ENCODE results near the gene ROR2. TPM values are rescaled to one million over a fixed set of nuclear protein-coding genes. Genes with fewer than 3 reads are reported as not detected.

Gene ROR2
- total and polyA plus RNA-seq, 2 donors, result 4.5 to 7.1 TPM

- Histone ChIP-seq H3K9me3 (ENCODE audit: control insufficient read depth in 2 of 2, insufficient read depth in 1 of 2, low read length in 1 of 2) (no peaks in the 10 kb centered on the region), H3K4me1 (ENCODE audit: control insufficient read depth in 2 of 2, insufficient read depth in 2 of 2, low read length in 2 of 2) (no peaks in the 10 kb centered on the region), H3K36me3 (ENCODE audit: control insufficient read depth in 2 of 2, insufficient read depth in 2 of 2, low read length in 1 of 2) (no peaks in the 10 kb centered on the region), H3K27ac (ENCODE audit: low read depth in 1 of 2, low read length in 1 of 2) (no peak overlapping the region), H3K4me3 (ENCODE audit: low read length in 2 of 2) (no peak overlapping the region), H3K27me3 (ENCODE audit: control insufficient read depth in 2 of 2, insufficient read depth in 1 of 2, low read length in 1 of 2) (peaks cover 0 to 3% of the 10 kb centered on the region in 2 donors)
- 94% methylated on average over 3 of the region's 3 CpGs for WGBS
- no peak for DNase-seq (ENCODE audit: low read depth in 6 of 9, low spot score in 9 of 9)
These were observed 350.5 kb downstream of the ROR2 start for GRCh38 chr9:91599564-91599963.

GRCh38 chr9:91591627-91592026 lies 358.4 kb downstream of the ROR2 start:
- no peak for DNase-seq (ENCODE audit: low read depth in 6 of 9, low spot score in 9 of 9)
- no peak overlapping the region for H3K27ac ChIP-seq (ENCODE audit: low read depth in 1 of 2, low read length in 1 of 2)
- no peak overlapping the region for H3K4me3 ChIP-seq (ENCODE audit: low read length in 2 of 2)
- no peaks in the 10 kb centered on the region for H3K9me3 ChIP-seq (ENCODE audit: control insufficient read depth in 2 of 2, insufficient read depth in 1 of 2, low read length in 1 of 2)
- peaks cover 0 to under 1% of the 10 kb centered on the region in 2 donors for H3K27me3 ChIP-seq (ENCODE audit: control insufficient read depth in 2 of 2, insufficient read depth in 1 of 2, low read length in 1 of 2)
- H3K4me1 ChIP-seq (ENCODE audit: control insufficient read depth in 2 of 2, insufficient read depth in 2 of 2, low read length in 2 of 2), result peaks cover 0 to 7% of the 10 kb centered on the region in 2 donors
- WGBS, result 58% methylated on average over 3 of the region's 3 CpGs
- H3K36me3 ChIP-seq (ENCODE audit: control insufficient read depth in 2 of 2, insufficient read depth in 2 of 2, low read length in 1 of 2), result no peaks in the 10 kb centered on the region

DNA sequence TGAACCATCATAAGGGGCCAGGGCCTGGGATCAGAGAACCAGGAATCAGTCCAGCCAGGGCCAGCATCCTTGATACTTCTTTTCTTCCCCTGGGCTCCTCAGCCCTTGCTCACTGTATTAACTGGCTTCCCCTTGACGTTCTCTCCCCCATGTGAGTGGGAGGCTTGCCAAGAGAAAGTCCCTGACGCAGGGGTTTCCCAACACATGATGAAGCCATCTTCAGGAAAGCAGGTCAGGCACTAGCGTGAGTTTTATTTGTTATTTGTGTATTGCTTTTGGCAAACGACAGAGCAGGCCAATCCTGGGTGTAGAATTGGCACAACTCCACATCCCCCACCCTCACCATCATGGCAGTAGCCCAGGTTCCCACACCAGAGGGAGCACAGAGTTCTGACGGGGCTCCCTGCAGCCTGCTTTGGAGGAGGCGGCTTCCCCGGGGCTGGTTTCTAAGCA lies 360.9 kb downstream of the ROR2 start:
- peak in 5 of 9 donors; percentile 4 to 37 (median 16) for DNase-seq (ENCODE audit: low read depth in 6 of 9, low spot score in 9 of 9)
- peak overlapping the region in 1 of 2 donors; percentile 57 for H3K27ac ChIP-seq (ENCODE audit: low read depth in 1 of 2, low read length in 1 of 2)
- no peaks in the 10 kb centered on the region for H3K36me3 ChIP-seq (ENCODE audit: control insufficient read depth in 2 of 2, insufficient read depth in 2 of 2, low read length in 1 of 2)
- H3K9me3 ChIP-seq (ENCODE audit: control insufficient read depth in 2 of 2, insufficient read depth in 1 of 2, low read length in 1 of 2), result no peaks in the 10 kb centered on the region
- WGBS, result 78% methylated on average over 7 of the region's 7 CpGs
- peaks cover 0 to 7% of the 10 kb centered on the region in 2 donors for H3K4me1 ChIP-seq (ENCODE audit: control insufficient read depth in 2 of 2, insufficient read depth in 2 of 2, low read length in 2 of 2)
- no peaks in the 10 kb centered on the region for H3K27me3 ChIP-seq (ENCODE audit: control insufficient read depth in 2 of 2, insufficient read depth in 1 of 2, low read length in 1 of 2)
- no peak overlapping the region for H3K4me3 ChIP-seq (ENCODE audit: low read length in 2 of 2)

GRCh38 chr9:91586282-91586681 lies 363.7 kb downstream of the ROR2 start:
- H3K36me3 ChIP-seq (ENCODE audit: control insufficient read depth in 2 of 2, insufficient read depth in 2 of 2, low read length in 1 of 2), result no peaks in the 10 kb centered on the region
- peaks cover 0 to 7% of the 10 kb centered on the region in 2 donors for H3K4me1 ChIP-seq (ENCODE audit: control insufficient read depth in 2 of 2, insufficient read depth in 2 of 2, low read length in 2 of 2)
- no peaks in the 10 kb centered on the region for H3K27me3 ChIP-seq (ENCODE audit: control insufficient read depth in 2 of 2, insufficient read depth in 1 of 2, low read length in 1 of 2)
- DNase-seq (ENCODE audit: low read depth in 6 of 9, low spot score in 9 of 9), result no peak
- H3K4me3 ChIP-seq (ENCODE audit: low read length in 2 of 2), result no peak overlapping the region
- no peak overlapping the region for H3K27ac ChIP-seq (ENCODE audit: low read depth in 1 of 2, low read length in 1 of 2)
- no peaks in the 10 kb centered on the region for H3K9me3 ChIP-seq (ENCODE audit: control insufficient read depth in 2 of 2, insufficient read depth in 1 of 2, low read length in 1 of 2)
- 73% methylated on average over 8 of the region's 8 CpGs for WGBS

- Histone ChIP-seq H3K27me3 (ENCODE audit: control insufficient read depth in 2 of 2, insufficient read depth in 1 of 2, low read length in 1 of 2) (no peaks in the 10 kb centered on the region), H3K27ac (ENCODE audit: low read depth in 1 of 2, low read length in 1 of 2) (no peak overlapping the region), H3K36me3 (ENCODE audit: control insufficient read depth in 2 of 2, insufficient read depth in 2 of 2, low read length in 1 of 2) (no peaks in the 10 kb centered on the region), H3K4me1 (ENCODE audit: control insufficient read depth in 2 of 2, insufficient read depth in 2 of 2, low read length in 2 of 2) (peaks cover 0 to 1% of the 10 kb centered on the region in 2 donors), H3K9me3 (ENCODE audit: control insufficient read depth in 2 of 2, insufficient read depth in 1 of 2, low read length in 1 of 2) (no peaks in the 10 kb centered on the region), H3K4me3 (ENCODE audit: low read length in 2 of 2) (no peak overlapping the region)
- WGBS, result 96% methylated on average over 9 of the region's 9 CpGs
- DNase-seq (ENCODE audit: low read depth in 6 of 9, low spot score in 9 of 9), result no peak
These were observed 366.1 kb downstream of the ROR2 start for GRCh38 chr9:91583966-91584365.

- no peak overlapping the region for H3K4me3 ChIP-seq (ENCODE audit: low read length in 2 of 2)
- no peaks in the 10 kb centered on the region for H3K4me1 ChIP-seq (ENCODE audit: control insufficient read depth in 2 of 2, insufficient read depth in 2 of 2, low read length in 2 of 2)
- H3K36me3 ChIP-seq (ENCODE audit: control insufficient read depth in 2 of 2, insufficient read depth in 2 of 2, low read length in 1 of 2), result no peaks in the 10 kb centered on the region
- no peak for DNase-seq (ENCODE audit: low read depth in 6 of 9, low spot score in 9 of 9)
- H3K27me3 ChIP-seq (ENCODE audit: control insufficient read depth in 2 of 2, insufficient read depth in 1 of 2, low read length in 1 of 2), result peaks cover 0 to 3% of the 10 kb centered on the region in 2 donors
- no peak overlapping the region for H3K27ac ChIP-seq (ENCODE audit: low read depth in 1 of 2, low read length in 1 of 2)
- H3K9me3 ChIP-seq (ENCODE audit: control insufficient read depth in 2 of 2, insufficient read depth in 1 of 2, low read length in 1 of 2), result no peaks in the 10 kb centered on the region
These were observed 366.7 kb downstream of the ROR2 start for GRCh38 chr9:91583161-91583875.

GRCh38 chr9:91582181-91582580 lies 367.8 kb downstream of the ROR2 start:
- H3K4me1 ChIP-seq (ENCODE audit: control insufficient read depth in 2 of 2, insufficient read depth in 2 of 2, low read length in 2 of 2), result no peaks in the 10 kb centered on the region
- 84% methylated on average over 4 of the region's 4 CpGs for WGBS
- H3K27ac ChIP-seq (ENCODE audit: low read depth in 1 of 2, low read length in 1 of 2), result no peak overlapping the region
- H3K36me3 ChIP-seq (ENCODE audit: control insufficient read depth in 2 of 2, insufficient read depth in 2 of 2, low read length in 1 of 2), result no peaks in the 10 kb centered on the region
- H3K9me3 ChIP-seq (ENCODE audit: control insufficient read depth in 2 of 2, insufficient read depth in 1 of 2, low read length in 1 of 2), result no peaks in the 10 kb centered on the region
- peaks cover 0 to 4% of the 10 kb centered on the region in 2 donors for H3K27me3 ChIP-seq (ENCODE audit: control insufficient read depth in 2 of 2, insufficient read depth in 1 of 2, low read length in 1 of 2)
- no peak for DNase-seq (ENCODE audit: low read depth in 6 of 9, low spot score in 9 of 9)
- H3K4me3 ChIP-seq (ENCODE audit: low read length in 2 of 2), result no peak overlapping the region

GRCh38 chr9:91580136-91580535 lies 369.9 kb downstream of the ROR2 start:
- no peaks in the 10 kb centered on the region for H3K36me3 ChIP-seq (ENCODE audit: control insufficient read depth in 2 of 2, insufficient read depth in 2 of 2, low read length in 1 of 2)
- WGBS, result 18% methylated on average over 2 of the region's 2 CpGs
- H3K27ac ChIP-seq (ENCODE audit: low read depth in 1 of 2, low read length in 1 of 2), result no peak overlapping the region
- H3K4me3 ChIP-seq (ENCODE audit: low read length in 2 of 2), result no peak overlapping the region
- no peaks in the 10 kb centered on the region for H3K4me1 ChIP-seq (ENCODE audit: control insufficient read depth in 2 of 2, insufficient read depth in 2 of 2, low read length in 2 of 2)
- peaks cover 0 to 4% of the 10 kb centered on the region in 2 donors for H3K27me3 ChIP-seq (ENCODE audit: control insufficient read depth in 2 of 2, insufficient read depth in 1 of 2, low read length in 1 of 2)
- no peaks in the 10 kb centered on the region for H3K9me3 ChIP-seq (ENCODE audit: control insufficient read depth in 2 of 2, insufficient read depth in 1 of 2, low read length in 1 of 2)
- no peak for DNase-seq (ENCODE audit: low read depth in 6 of 9, low spot score in 9 of 9)

GRCh38 chr9:91578911-91579310 lies 371.1 kb downstream of the ROR2 start:
- Histone ChIP-seq H3K27ac (ENCODE audit: low read depth in 1 of 2, low read length in 1 of 2) (no peak overlapping the region), H3K4me1 (ENCODE audit: control insufficient read depth in 2 of 2, insufficient read depth in 2 of 2, low read length in 2 of 2) (no peaks in the 10 kb centered on the region), H3K27me3 (ENCODE audit: control insufficient read depth in 2 of 2, insufficient read depth in 1 of 2, low read length in 1 of 2) (peaks cover 0 to 4% of the 10 kb centered on the region in 2 donors), H3K36me3 (ENCODE audit: control insufficient read depth in 2 of 2, insufficient read depth in 2 of 2, low read length in 1 of 2) (no peaks in the 10 kb centered on the region), H3K4me3 (ENCODE audit: low read length in 2 of 2) (no peak overlapping the region), H3K9me3 (ENCODE audit: control insufficient read depth in 2 of 2, insufficient read depth in 1 of 2, low read length in 1 of 2) (no peaks in the 10 kb centered on the region)
- no peak for DNase-seq (ENCODE audit: low read depth in 6 of 9, low spot score in 9 of 9)
- 97% methylated on average over 2 of the region's 2 CpGs for WGBS
